GM12878 (cell line): ENCODE measurements around the gene TMEM135. TPM values are rescaled to one million over a fixed set of nuclear protein-coding genes. Genes with fewer than 3 reads are reported as not detected.

Experiments used
- BMI1 ChIP-seq: fragments of 450-650 bp; IDR thresholded peaks from 2 replicates; pipeline ENCODE4 v1.6.1; 2016; ENCODE audit warnings: mild to moderate bottlenecking, moderate library complexity, borderline replicate concordance
- CHD4 ChIP-seq: fragments of 200-600 bp; sonication (generic); IDR thresholded peaks from 2 replicates; pipeline ENCODE4 v1.6.1; 2016; ENCODE audit warnings: mild to moderate bottlenecking
- HDGF ChIP-seq: fragments of 450-650 bp; IDR thresholded peaks from 2 replicates; pipeline ENCODE4 v1.6.1; 2016; ENCODE audit warnings: antibody characterized with exemption
- IKZF2 ChIP-seq, 2 experiments: fragments of 450-650 bp; IDR thresholded peaks; 2 replicates each; pipeline ENCODE4 v1.6.1; 2017; ENCODE audit warnings: mild to moderate bottlenecking in 2 of 2, moderate library complexity in 2 of 2
- MEF2B ChIP-seq: fragments of 450-650 bp; IDR thresholded peaks from 2 replicates; pipeline ENCODE4 v1.6.1; 2018; ENCODE audit warnings: mild to moderate bottlenecking, moderate library complexity; ENCODE audit not compliant: partially characterized antibody, poor library complexity, severe bottlenecking
- POLR2AphosphoS5 ChIP-seq: IDR thresholded peaks from 2 replicates; pipeline ENCODE4 v1.6.1; 2011; ENCODE audit warnings: mild to moderate bottlenecking, low read length, inconsistent platforms
- STAT3 ChIP-seq: IDR thresholded peaks from 2 replicates; pipeline ENCODE4 v1.6.1; 2011; ENCODE audit warnings: low read depth, low read length, improper control_type of control experiment
- polyA plus RNA-seq, 11 experiments: library from polyadenylated mRNA; depleted of rRNA in 4 of 11; unstranded in 6 of 11; stranded (reverse) in 5 of 11; fragments of >200 nt; fragmentation: Nextera tagmentation in 4 of 11; fragmentation: Illumina TruSeq in 1 of 11; extraction: Ambion mirVana in 4 of 11; extraction: Trizol in 1 of 11; gene quantifications; 1 replicate in 1 of 11; 2 replicates in 10 of 11; pipeline versions ENCODE4 v1.2.1 to v1.2.3, GENCODE V29; 2011 to 2016; ENCODE audit warnings: inconsistent platforms in 2 of 11, missing spikeins in 2 of 11, low read depth in 1 of 11
- total RNA-seq, 4 experiments: library from RNA; depleted of rRNA in 3 of 4; stranded (reverse); fragments of >200 nt in 3 of 4; fragmentation: Illumina TruSeq in 1 of 4; extraction: Trizol in 1 of 4; gene quantifications; 2 replicates each; pipeline versions ENCODE4 v1.2.1 to v1.2.3, GENCODE V29; 2013 to 2021
- TF ChIP-seq, protein P1 (sequence below): fragments of 450-650 bp; IDR thresholded peaks from 2 replicates; pipeline ENCODE4 v1.6.1; 2017; ENCODE audit warnings: low read depth, mild to moderate bottlenecking, moderate library complexity
- TF ChIP-seq, protein P2 (sequence below): fragments of 450-650 bp; IDR thresholded peaks from 2 replicates; pipeline ENCODE4 v1.6.1; 2016; ENCODE audit warnings: mild to moderate bottlenecking, moderate library complexity, borderline replicate concordance

TMEM135 gene
- total and polyA plus RNA-seq, 10 of the 15 experiments (the other 5 are each of a cell fraction or from before 2014, with no cell fraction given): 7.2 to 117 (median 12.9) TPM

DNA sequence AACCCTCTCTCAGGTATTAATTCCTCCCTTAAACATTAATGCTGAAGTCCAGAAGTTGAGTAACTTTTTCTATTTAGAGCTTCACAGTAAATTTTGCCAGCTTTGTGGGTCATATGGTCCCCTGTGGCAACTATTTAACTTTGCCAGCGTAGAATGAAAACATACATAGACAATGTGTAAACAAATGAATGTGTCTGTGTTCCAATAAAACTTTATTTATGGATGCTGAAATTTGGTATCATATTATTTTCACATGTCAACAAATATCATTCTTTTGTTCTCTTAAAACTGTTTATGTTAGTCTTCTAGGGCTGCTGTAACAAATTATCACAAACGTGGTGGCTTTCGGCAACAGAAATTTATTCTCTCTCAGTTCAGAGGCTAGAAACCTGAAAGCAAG lies 85.1 kb downstream of the TMEM135 start (continued):
- TF ChIP-seq IKZF2 (IDR thresholded peaks at IDR 0.05) (no peak), HDGF (no peak), MEF2B (no peak), CHD4 (no peak), STAT3 (no peak), POLR2AphosphoS5 (no peak), BMI1 (no peak)
- TF ChIP-seq, protein P1, sequence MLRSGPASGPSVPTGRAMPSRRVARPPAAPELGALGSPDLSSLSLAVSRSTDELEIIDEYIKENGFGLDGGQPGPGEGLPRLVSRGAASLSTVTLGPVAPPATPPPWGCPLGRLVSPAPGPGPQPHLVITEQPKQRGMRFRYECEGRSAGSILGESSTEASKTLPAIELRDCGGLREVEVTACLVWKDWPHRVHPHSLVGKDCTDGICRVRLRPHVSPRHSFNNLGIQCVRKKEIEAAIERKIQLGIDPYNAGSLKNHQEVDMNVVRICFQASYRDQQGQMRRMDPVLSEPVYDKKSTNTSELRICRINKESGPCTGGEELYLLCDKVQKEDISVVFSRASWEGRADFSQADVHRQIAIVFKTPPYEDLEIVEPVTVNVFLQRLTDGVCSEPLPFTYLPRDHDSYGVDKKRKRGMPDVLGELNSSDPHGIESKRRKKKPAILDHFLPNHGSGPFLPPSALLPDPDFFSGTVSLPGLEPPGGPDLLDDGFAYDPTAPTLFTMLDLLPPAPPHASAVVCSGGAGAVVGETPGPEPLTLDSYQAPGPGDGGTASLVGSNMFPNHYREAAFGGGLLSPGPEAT: no peak
- TF ChIP-seq, protein P2, sequence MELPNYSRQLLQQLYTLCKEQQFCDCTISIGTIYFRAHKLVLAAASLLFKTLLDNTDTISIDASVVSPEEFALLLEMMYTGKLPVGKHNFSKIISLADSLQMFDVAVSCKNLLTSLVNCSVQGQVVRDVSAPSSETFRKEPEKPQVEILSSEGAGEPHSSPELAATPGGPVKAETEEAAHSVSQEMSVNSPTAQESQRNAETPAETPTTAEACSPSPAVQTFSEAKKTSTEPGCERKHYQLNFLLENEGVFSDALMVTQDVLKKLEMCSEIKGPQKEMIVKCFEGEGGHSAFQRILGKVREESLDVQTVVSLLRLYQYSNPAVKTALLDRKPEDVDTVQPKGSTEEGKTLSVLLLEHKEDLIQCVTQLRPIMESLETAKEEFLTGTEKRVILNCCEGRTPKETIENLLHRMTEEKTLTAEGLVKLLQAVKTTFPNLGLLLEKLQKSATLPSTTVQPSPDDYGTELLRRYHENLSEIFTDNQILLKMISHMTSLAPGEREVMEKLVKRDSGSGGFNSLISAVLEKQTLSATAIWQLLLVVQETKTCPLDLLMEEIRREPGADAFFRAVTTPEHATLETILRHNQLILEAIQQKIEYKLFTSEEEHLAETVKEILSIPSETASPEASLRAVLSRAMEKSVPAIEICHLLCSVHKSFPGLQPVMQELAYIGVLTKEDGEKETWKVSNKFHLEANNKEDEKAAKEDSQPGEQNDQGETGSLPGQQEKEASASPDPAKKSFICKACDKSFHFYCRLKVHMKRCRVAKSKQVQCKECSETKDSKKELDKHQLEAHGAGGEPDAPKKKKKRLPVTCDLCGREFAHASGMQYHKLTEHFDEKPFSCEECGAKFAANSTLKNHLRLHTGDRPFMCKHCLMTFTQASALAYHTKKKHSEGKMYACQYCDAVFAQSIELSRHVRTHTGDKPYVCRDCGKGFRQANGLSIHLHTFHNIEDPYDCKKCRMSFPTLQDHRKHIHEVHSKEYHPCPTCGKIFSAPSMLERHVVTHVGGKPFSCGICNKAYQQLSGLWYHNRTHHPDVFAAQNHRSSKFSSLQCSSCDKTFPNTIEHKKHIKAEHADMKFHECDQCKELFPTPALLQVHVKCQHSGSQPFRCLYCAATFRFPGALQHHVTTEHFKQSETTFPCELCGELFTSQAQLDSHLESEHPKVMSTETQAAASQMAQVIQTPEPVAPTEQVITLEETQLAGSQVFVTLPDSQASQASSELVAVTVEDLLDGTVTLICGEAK: no peak
